Hepatic stellate cell (primary cell): ENCODE measurements around the gene SOCS1.

Source experiments
- DNase-seq: peaks from one replicate; pipeline ENCODE4 v3.0.0; 2011; ENCODE audit warnings: low spot score

SOCS1 gene

DNA sequence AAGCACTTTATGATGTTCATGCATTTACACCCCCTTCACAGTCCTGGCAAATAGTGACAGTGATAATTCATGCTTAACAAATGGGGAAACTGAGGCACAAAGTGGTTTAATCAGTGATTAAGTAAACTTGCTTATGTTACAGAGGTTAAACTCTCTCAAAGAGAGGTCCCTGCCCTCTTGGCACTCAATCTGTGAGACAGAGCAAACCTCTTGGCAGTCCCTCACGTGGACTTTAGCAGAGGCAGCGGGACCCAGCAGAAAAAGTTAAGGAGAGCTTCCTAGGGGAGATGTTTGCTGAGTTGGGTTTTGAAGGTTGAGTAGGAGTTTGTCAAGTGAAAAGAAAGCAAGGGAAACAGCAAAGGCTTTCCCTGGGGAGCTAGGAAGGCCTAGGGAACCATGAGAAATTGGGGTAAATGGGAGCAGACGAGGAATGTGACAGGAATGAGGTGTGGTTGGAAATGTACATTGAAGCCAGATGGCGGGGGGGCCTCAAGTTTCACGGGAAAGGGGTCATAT lies 10.7 kb downstream of the SOCS1 start:
- DNase-seq = no peak

GRCh38 chr16:11242658-11243057 lies 13.3 kb downstream of the SOCS1 start:
- DNase-seq = no peak

DNA sequence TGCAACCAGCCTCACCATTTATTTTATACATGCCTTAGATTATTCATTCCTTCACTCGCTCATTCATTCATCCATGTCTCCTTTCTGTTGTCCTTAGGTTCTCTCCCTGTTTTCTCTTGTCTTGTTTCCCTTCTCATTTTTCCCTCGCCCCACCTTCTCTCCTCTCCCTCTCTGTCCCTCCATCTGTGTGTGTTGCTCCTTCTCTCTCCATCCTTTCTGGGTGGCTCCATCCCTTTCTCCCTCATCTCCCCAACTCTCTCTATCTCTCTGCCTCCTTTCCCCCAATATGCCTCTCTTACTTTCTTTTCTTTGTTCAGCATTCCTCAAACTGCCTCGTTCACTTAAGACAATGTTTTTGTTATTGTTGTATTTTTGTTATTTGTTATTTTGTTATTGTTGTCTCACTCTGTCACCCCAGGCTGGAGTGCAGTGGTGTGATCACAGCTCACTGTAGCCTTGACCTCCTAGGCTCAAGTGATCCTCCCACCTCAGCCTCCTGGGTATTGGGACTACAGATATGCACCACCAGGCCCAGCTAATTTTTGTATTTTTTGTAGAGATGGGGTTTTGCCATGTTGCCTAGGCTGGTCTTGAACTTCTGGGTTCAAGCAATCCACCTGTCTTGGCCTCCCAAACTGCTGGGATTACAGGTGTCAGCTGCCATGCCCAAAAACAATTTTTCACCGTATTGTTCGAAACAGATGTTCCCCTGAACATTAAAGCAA lies 14.4 kb downstream of the SOCS1 start:
- DNase-seq = no peak

- no peak for DNase-seq
These were observed 15.1 kb downstream of the SOCS1 start for GRCh38 chr16:11240636-11241473.

- DNase-seq = no peak
These were observed 16.1 kb downstream of the SOCS1 start for GRCh38 chr16:11239644-11240632.

- DNase-seq = no peak
These were observed 17.5 kb downstream of the SOCS1 start for GRCh38 chr16:11238272-11239202.

- DNase-seq = no peak
These were observed 19.3 kb downstream of the SOCS1 start for GRCh38 chr16:11236461-11237254.

GRCh38 chr16:11235703-11235991 lies 20.4 kb downstream of the SOCS1 start:
- DNase-seq = no peak

- no peak for DNase-seq
These were observed 20.9 kb downstream of the SOCS1 start for GRCh38 chr16:11234884-11235702.

DNA sequence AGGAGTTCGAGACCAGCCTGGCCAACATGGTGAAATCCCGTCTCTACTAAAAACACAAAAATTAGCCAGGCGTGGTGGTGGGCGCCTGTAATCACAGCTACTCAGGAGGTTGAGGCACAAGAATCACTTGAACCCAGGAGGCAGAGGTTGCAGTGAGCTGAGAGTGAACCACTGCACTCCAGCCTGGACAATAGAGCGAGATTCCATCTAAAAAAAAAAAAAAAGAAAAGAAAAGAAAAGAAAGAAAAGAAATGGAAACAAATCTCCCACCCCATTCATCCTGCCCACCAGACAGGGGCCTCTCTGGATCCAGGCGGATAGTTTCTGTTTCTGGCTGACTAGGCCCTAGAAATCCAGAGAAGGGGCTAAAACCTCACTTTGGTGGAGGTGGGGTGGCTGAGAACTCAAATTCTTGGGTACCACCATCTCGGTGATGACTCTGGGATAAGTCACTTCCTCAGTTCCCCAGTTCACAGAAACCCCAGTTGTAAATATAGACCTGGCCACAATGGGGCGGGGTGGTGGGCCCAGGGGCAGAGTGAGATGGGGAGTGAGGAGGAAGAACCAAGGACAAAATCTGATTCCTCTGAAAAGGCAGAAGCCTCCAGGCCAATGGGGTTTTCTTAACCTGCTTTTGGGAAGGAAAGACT lies 22.2 kb downstream of the SOCS1 start:
- DNase-seq = no peak

DNA sequence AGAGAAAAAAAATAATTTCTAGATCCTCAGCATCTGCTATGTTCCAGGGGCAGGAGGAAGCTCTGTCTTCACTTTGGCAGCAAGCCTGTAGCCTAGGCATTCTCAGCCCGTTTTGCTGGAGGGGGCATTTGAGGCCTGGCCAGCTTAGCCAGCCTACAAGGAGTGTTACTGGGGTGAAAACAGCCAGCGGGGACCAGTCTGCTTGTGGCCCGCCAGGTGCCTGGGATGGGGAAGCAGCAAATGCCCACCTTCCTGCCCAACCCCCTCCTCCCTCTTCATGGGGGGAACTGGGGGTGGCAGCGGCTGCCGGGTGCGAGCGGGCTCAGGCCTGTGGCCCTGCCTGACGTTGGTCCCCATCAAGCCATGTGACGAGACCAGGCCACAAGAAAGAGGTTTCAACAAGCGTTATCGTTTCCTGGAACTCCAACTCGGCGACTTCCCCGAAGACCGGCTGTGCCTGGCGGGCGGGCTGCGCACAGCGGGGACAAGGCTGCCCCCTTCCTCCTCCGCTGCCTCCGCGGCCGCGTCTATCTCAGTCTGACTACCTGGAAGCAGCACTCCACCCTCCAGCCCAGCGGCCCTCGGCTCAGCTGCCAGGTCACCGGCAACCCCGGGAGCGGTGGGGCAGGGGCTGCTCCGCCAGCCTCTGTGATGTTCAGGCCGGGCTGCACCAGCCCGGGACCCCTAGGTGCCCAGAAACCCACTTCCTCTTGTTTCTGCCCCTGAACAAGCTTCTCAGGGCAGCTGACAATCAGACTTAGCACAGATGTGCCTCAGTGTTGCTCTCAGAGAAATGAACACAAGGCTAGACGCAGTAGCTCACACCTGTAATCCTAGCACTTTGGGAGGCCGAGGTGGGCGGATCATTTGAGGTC lies 22.9 kb downstream of the SOCS1 start:
- no peak for DNase-seq

DNA sequence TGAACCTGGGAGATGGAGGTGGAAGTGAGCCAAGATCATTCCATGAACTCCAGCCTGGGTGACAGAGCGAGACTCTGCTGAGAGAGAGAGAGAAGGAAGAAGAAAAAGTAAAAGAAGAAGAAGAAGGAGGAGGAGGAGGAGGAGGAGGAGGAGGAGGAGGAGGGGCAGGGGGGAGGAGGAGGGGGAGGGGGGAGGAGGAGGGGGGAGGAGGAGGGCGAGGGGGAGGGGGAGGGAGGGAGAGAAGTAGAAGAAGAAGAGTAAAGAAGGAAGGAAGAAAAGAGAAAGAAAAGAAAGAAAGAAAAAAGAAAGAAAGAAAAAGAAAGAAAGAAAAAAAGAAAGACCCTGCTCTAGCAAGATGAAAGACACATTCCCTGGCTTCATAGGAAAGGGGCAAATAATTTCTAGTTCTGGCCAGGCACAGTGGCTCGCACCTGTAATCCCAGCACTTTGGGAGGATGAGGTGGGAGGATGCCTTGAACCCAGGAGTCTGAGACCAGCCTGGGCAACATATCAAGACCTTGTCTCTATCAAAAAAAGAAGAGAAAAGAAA lies 23.6 kb downstream of the SOCS1 start:
- no peak for DNase-seq

GRCh38 chr16:11231367-11231970 lies 24.5 kb downstream of the SOCS1 start:
- no peak for DNase-seq

- no peak for DNase-seq
These were observed 26.1 kb downstream of the SOCS1 start for GRCh38 chr16:11229906-11230305.

- DNase-seq = no peak
These were observed 26.6 kb downstream of the SOCS1 start for GRCh38 chr16:11229432-11229831.

DNA sequence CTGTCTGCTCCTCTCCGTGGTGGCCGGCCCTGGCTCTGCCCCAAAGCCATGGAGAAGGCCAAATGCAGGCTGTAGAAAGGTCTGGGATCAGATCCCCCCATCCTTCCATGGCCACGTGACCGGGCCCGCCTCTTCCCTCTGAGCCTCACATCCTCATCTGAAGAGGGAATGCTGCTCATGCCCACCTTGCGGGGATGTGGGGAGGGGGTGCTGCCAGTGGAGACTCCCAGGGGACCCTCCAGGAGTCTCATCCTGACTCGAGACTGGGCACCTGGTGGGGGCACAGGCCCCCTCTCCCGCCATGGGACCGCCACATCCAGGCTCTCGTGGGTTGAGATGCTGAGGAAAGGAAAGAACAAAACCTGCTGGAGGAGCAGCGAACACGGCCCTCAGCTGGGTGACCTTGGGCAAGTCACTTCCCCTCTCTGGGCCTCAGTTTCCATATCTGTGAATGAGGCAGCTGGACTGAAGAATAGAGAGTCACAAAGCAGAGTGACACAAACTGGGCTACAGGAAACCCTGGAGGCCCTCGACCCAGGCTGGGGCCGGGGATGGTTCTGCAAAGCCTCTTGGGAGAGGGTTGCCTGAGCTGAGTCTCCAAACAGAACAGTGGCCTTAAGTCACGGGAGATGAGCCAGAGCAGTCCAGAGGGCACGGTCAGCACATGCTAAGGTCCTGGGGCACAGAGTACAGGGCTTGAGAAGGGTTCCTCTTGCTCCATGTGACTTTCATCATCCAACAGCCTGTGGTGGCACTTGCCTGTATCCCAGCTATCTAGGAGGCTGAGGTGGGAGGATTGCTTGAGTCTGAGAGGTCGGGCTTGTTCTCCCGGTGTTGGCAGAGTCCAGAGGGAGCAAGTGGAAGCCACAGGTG lies 30.1 kb downstream of the SOCS1 start:
- no peak for DNase-seq
